ENCODE results near the gene ARMCX6.
A peak's percentile ranks its signal among the peaks of the same experiment; 100 is the strongest.

GRCh38 chrX:101595739-101596419, 21.9 kb downstream of the ARMCX6 start:
- peak; percentile 34 to 64 (median 44) for TF ChIP-seq CTCF (optimal IDR thresholded peaks at IDR 0.05 in 1 of 3, IDR thresholded peaks at IDR 0.05 in 1 of 3, conservative IDR thresholded peaks at IDR 0.05 in 1 of 3; ENCODE audit: extremely low read depth in 1 of 3, insufficient read depth in 2 of 3, low read length in 3 of 3)
- TF ChIP-seq EZH2 (IDR thresholded peaks at IDR 0.05; ENCODE audit: low read length), result no peak
